ENCODE results near the gene RELL2.

DNA sequence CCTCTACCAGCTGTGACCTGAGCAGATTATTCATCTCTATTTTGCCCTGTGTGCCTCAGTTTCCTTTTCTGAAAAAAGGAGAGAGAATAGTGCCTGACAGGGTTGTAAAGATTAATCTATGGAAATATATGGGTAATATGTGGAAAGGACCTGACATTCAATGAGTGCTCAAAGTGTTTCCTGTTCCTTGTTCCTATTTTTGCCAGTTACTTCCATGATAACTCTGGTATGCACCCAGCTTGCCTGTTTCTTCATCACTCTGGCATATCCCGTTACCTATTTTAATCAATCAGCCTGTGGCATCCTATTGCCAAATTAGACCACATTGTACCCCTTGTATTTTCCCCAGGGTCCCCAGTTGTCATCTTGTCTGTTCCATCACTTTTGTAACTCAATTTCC lies 48.8 kb downstream of the RELL2 start:
- TF ChIP-seq POLR2A (IDR thresholded peaks at IDR 0.05) (no peak), POLR2AphosphoS5 (IDR thresholded peaks at IDR 0.05) (no peak), EP300 (IDR thresholded peaks at IDR 0.05) (no peak)
- TF ChIP-seq, protein P1, sequence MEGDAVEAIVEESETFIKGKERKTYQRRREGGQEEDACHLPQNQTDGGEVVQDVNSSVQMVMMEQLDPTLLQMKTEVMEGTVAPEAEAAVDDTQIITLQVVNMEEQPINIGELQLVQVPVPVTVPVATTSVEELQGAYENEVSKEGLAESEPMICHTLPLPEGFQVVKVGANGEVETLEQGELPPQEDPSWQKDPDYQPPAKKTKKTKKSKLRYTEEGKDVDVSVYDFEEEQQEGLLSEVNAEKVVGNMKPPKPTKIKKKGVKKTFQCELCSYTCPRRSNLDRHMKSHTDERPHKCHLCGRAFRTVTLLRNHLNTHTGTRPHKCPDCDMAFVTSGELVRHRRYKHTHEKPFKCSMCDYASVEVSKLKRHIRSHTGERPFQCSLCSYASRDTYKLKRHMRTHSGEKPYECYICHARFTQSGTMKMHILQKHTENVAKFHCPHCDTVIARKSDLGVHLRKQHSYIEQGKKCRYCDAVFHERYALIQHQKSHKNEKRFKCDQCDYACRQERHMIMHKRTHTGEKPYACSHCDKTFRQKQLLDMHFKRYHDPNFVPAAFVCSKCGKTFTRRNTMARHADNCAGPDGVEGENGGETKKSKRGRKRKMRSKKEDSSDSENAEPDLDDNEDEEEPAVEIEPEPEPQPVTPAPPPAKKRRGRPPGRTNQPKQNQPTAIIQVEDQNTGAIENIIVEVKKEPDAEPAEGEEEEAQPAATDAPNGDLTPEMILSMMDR (IDR thresholded peaks at IDR 0.05), result no peak
